ENCODE measurements around the gene GHR.

DNA sequence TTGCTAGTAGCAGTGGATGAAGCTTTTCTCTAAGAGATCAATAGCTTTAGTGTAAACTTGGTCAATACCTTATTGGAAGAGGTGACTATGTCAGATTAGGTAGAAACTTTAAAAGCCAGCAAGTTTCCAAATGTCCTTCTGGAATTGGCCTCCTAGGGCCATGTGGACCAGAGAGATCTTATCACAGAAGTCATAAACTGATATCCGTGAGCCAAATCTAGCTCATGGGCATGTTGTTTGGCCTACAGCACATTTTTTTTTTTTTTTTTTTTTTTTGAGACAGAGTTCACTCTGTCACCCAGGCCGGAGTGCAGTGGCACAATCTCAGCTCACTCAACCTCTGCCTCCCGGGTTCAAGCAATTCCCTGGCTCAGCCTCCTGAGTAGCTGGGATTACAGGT is 175.9 kb downstream of the GHR start:
- TF ChIP-seq, protein P1, sequence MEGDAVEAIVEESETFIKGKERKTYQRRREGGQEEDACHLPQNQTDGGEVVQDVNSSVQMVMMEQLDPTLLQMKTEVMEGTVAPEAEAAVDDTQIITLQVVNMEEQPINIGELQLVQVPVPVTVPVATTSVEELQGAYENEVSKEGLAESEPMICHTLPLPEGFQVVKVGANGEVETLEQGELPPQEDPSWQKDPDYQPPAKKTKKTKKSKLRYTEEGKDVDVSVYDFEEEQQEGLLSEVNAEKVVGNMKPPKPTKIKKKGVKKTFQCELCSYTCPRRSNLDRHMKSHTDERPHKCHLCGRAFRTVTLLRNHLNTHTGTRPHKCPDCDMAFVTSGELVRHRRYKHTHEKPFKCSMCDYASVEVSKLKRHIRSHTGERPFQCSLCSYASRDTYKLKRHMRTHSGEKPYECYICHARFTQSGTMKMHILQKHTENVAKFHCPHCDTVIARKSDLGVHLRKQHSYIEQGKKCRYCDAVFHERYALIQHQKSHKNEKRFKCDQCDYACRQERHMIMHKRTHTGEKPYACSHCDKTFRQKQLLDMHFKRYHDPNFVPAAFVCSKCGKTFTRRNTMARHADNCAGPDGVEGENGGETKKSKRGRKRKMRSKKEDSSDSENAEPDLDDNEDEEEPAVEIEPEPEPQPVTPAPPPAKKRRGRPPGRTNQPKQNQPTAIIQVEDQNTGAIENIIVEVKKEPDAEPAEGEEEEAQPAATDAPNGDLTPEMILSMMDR (IDR thresholded peaks at IDR 0.05; ENCODE audit: low read length): no peak
- TF ChIP-seq EZH2 (optimal IDR thresholded peaks at IDR 0.05; ENCODE audit: low read depth, low read length) (no peak), EZH2phosphoT487 (IDR thresholded peaks at IDR 0.05; ENCODE audit: low read length) (no peak)
